ENCODE data around the gene ARHGEF7. TPM values are rescaled to one million over a fixed set of nuclear protein-coding genes. Genes with fewer than 3 reads are reported as not detected.
A peak's percentile ranks its signal among the peaks of the same experiment; 100 is the strongest.
"Not testable (repeated sequence)": the region's sequence is repeated elsewhere in the genome, so short reads cannot be mapped to it uniquely, and the experiment has no call there.

ARHGEF7 gene
- total RNA-seq, 1 experiment from 2014 or later, result 14.7 TPM

- no peak for DNase-seq (ENCODE audit: low read depth)
Observed at GRCh38 chr13:111171629-111172028, 56.5 kb downstream of the ARHGEF7 start.

- DNase-seq (ENCODE audit: low read depth), result no peak
Observed at GRCh38 chr13:111174377-111175114, 59.4 kb downstream of the ARHGEF7 start.

- no peak for DNase-seq (ENCODE audit: low read depth)
Observed at GRCh38 chr13:111175372-111175771, 60.3 kb downstream of the ARHGEF7 start.

GRCh38 chr13:111175935-111176334, 60.8 kb downstream of the ARHGEF7 start:
- no peak for DNase-seq (ENCODE audit: low read depth)

DNA sequence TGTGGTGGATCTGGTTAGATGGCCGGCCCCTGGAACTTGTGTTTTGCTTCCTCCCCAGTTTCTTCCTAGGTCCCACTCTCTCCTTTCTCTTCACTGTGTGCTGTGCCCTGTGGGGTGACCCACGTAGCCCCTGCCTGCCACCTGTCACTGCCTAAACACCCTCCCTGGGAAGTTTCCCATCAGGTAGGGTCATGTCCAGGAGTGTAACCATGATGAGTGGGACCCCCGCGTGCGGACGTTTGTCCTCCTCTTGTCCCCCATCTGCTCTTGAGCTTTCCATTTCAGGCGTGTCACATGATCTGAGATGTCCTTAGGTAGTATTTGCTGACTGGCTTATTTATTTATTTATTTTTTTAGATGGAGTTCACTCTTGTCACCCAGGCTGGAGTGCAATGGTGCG, 61.3 kb downstream of the ARHGEF7 start:
- no peak for DNase-seq (ENCODE audit: low read depth)

GRCh38 chr13:111177081-111177711, 62.1 kb downstream of the ARHGEF7 start:
- DNase-seq (ENCODE audit: low read depth), result no peak

DNA sequence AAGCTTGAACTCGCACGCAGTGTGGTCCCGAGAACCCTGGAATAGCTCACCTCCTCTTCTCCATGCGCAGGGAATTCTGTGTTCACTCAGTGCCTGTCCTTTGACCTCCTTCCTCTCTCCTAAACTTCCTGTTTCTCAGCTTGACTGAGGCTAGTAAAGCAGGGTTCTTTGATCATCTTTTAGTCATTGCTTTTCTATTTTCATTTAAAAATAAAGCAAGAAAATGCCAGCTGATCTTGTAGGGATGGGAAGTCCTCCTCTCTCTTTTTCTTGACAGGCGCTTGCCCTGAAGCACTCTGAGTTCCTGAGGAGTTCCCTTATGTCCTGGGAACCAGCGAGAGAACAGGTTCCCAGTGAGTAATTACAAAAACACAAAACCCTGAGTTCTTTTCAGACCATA, 62.8 kb downstream of the ARHGEF7 start:
- DNase-seq (ENCODE audit: low read depth), result peak; percentile 12

DNA sequence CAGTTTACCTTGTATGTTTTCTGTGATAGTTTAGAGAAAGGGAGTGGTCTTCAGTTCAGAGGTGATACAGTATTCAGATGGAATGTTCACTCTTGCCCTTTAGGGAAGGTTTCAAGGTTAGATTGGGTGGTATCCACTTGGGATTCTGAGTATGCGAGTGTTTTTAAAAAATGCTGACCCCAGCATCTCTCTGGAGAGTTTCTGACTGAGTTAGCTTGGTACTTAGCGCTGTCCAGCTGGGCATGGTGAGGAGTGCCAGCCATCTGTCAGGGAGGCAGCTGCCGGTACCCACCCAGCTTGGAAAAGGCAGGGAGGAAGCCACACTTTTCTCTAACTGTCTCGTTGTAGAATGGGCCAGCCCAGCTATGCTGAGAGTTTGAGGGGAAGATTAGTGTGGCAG, 63.3 kb downstream of the ARHGEF7 start:
- DNase-seq (ENCODE audit: low read depth), result no peak

GRCh38 chr13:111179908-111180760, 65.0 kb downstream of the ARHGEF7 start:
- DNase-seq (ENCODE audit: low read depth), result no peak

GRCh38 chr13:111181977-111182376, 66.9 kb downstream of the ARHGEF7 start:
- no peak for DNase-seq (ENCODE audit: low read depth)

GRCh38 chr13:111183087-111183645, 68.1 kb downstream of the ARHGEF7 start:
- no peak for DNase-seq (ENCODE audit: low read depth)

DNA sequence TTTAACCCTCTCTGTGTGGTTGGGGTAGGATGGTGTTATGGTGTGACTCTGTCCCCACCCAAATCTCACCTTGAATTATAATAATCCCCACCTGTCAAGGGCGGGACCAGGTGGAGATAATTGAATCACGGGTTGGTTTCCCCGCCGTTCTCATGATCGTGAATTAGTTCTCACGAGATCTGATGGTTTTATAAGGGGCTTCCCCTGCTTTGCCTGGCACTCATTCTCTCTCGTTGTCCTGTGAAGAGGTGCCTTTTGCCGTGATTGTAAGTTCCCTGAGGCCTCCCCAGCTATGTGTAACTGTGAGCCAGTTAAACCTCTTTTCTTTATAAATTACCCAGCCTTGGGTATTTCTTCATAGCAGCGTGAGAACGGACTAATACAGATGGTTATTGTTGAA, 68.8 kb downstream of the ARHGEF7 start:
- no peak for DNase-seq (ENCODE audit: low read depth)

GRCh38 chr13:111184458-111185401, 69.6 kb downstream of the ARHGEF7 start:
- DNase-seq (ENCODE audit: low read depth), result no peak

DNA sequence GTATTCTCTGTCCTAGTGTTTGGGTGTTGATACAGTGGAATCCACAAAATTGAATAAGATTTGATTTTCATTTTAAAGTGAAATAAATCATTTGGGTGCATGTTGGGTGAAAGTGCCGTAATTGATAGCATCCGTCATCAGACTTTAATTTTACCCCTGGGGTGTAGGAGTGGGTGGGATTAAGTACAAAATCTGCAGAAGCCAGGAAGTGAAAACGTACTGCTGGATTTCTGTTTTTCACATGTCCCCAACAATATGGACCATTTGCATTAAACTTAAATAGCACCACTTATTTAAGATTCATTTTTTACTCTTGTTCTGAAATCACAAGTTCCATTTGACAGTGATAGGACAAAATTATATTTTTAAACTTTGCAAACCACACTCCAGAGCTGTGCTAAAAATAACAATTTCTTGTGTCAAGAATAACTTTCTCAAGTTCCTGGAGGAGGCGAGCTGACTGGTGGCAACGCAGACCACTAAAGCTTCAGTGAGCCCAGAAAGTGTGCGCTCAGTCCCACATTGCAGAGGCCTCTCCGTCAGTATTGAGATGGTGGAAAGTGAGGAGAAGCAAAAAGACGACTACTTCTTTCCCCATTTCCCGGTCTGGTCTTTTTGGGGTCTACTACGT, 71.3 kb downstream of the ARHGEF7 start:
- no peak for DNase-seq (ENCODE audit: low read depth)

DNA sequence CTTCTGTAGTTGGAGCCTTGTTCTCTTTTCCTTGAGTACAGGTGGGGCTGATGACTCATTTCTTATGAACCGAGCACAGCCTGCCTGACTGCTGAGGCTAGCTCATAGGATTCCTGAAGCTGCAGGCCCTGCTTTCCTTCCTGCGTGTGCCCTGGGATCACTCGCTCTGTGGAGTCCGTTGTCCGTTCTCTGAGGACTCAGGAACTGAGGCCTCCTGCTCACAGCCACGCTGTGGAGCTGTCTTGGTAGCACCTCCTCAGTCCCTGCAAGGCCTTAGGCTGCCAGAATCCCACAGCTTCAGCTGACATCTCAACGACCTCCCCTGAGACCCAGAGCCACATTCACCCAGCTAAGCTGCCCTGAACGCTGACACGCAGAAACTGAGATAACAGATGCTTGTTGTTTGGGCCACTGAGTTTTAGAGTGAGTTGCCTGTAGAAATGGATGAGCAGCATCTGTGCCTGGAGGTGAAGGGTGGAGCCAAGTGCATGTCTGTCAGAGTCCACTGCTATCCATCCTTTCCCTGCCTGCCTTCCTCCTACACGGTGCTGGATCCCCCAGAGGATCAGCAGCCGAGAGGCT, 72.9 kb downstream of the ARHGEF7 start:
- peak; percentile 17 for DNase-seq (ENCODE audit: low read depth)

GRCh38 chr13:111189064-111189505, 74.0 kb downstream of the ARHGEF7 start:
- not testable (repeated sequence) for DNase-seq (ENCODE audit: low read depth)

- DNase-seq (ENCODE audit: low read depth), result not testable (repeated sequence)
Observed at GRCh38 chr13:111189516-111189915, 74.4 kb downstream of the ARHGEF7 start.

- not testable (repeated sequence) for DNase-seq (ENCODE audit: low read depth)
Observed at GRCh38 chr13:111193223-111193622, 78.1 kb downstream of the ARHGEF7 start.

DNA sequence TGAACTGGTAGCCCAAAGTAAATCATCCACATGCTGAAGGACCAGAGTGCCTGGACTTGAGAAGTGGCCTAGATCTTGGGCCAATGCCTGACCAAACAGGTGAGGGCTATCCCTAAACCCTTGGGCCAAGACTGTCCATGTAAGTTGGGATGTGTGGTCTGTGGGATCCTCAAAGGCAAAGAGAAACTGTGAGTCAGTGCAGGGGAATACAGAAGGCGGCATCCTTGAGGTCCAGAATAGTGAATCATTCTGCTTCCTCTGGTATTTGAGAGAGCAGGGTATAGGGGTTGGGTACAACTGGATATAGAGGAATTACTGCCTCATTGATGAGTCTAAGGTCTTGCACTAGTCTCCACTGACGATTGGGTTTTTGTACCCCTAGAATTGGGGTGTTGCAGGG, 79.5 kb downstream of the ARHGEF7 start:
- peak; percentile 83 for DNase-seq (ENCODE audit: low read depth)
